ENCODE measurements around the gene SUCLA2.
A peak's percentile ranks its signal among the peaks of the same experiment; 100 is the strongest.
"Not testable (repeated sequence)": the region's sequence is repeated elsewhere in the genome, so short reads cannot be mapped to it uniquely, and the experiment has no call there.

SUCLA2 gene

GRCh38 chr13:47990920-47991466, 10.1 kb downstream of the SUCLA2 start:
- no peak for DNase-seq

GRCh38 chr13:47990427-47990826, 10.6 kb downstream of the SUCLA2 start:
- no peak for DNase-seq

- DNase-seq = no peak
Observed at GRCh38 chr13:47983070-47983469, 18.0 kb downstream of the SUCLA2 start.

- peak; percentile 31 for DNase-seq
Observed at GRCh38 chr13:47976325-47976724, 24.7 kb downstream of the SUCLA2 start.

GRCh38 chr13:47964863-47965262, 36.2 kb downstream of the SUCLA2 start:
- DNase-seq = no peak

GRCh38 chr13:47962237-47962636, 38.8 kb downstream of the SUCLA2 start:
- no peak for DNase-seq

- no peak for DNase-seq
Observed at GRCh38 chr13:47959468-47960247, 41.4 kb downstream of the SUCLA2 start.

- no peak for DNase-seq
Observed at GRCh38 chr13:47957073-47957472, 44.0 kb downstream of the SUCLA2 start.

- no peak for DNase-seq
Observed at GRCh38 chr13:47955836-47956235, 45.2 kb downstream of the SUCLA2 start.

GRCh38 chr13:47949799-47950198, 51.3 kb downstream of the SUCLA2 start:
- DNase-seq = no peak

- peak; percentile 85 for DNase-seq
Observed at GRCh38 chr13:47945738-47946137, 55.3 kb downstream of the SUCLA2 start.

- DNase-seq = not testable (repeated sequence)
Observed at GRCh38 chr13:47945146-47945545, 55.9 kb downstream of the SUCLA2 start.

- DNase-seq = no peak
Observed at GRCh38 chr13:47934371-47934770, 66.7 kb downstream of the SUCLA2 start.

- no peak for DNase-seq
Observed at GRCh38 chr13:47932950-47933923, 67.8 kb downstream of the SUCLA2 start.

- DNase-seq = no peak
Observed at GRCh38 chr13:47930649-47931165, 70.4 kb downstream of the SUCLA2 start.

- no peak for DNase-seq
Observed at GRCh38 chr13:47929156-47929555, 71.9 kb downstream of the SUCLA2 start.

- DNase-seq = no peak
Observed at GRCh38 chr13:47917022-47917574, 84.0 kb downstream of the SUCLA2 start.

GRCh38 chr13:47908197-47908902, 92.7 kb downstream of the SUCLA2 start:
- peak; percentile 80 for DNase-seq

- DNase-seq = no peak
Observed at GRCh38 chr13:47904891-47905290, 96.2 kb downstream of the SUCLA2 start.

GRCh38 chr13:47904241-47904640, 96.8 kb downstream of the SUCLA2 start:
- DNase-seq = no peak

GRCh38 chr13:47903836-47904235, 97.2 kb downstream of the SUCLA2 start:
- no peak for DNase-seq

- DNase-seq = no peak
Observed at GRCh38 chr13:47901441-47901840, 99.6 kb downstream of the SUCLA2 start.

Data from NCI-H226 (cell line).